GM13976 (cell line): ENCODE measurements around the gene MCF2L2.
A peak's percentile ranks its signal among the peaks of the same experiment; 100 is the strongest.

Experiments
- DNase-seq: peaks from one replicate; pipeline ENCODE4 v3.0.0; 2012; ENCODE audit warnings: low spot score
- CTCF ChIP-seq: IDR thresholded peaks from 2 replicates; pipeline ENCODE4 v1.5.1; 2012; ENCODE audit warnings: borderline replicate concordance, mild to moderate bottlenecking; ENCODE audit not compliant: insufficient read depth; ENCODE audit errors: extremely low read depth, missing control alignments, control extremely low read depth
- in situ Hi-C: fragments of 300-500 bp; cut with MboI; formaldehyde crosslinking; loops from one replicate; pipeline ENCODE4 v1.12.0; 2022; ENCODE audit warnings: low sequenced_read_pairs, mixed read lengths, inconsistent platforms; ENCODE audit not compliant: unreplicated experiment

Gene MCF2L2

GRCh38 chr3:183158113-183158512 lies 270.3 kb downstream of the MCF2L2 start:
- in situ Hi-C loops: no loop called here
- TF ChIP-seq CTCF: no peak
- peak; percentile 65 for DNase-seq

GRCh38 chr3:183156266-183156665 lies 272.2 kb downstream of the MCF2L2 start:
- in situ Hi-C loops: no loop called here
- DNase-seq: no peak
- no peak for TF ChIP-seq CTCF

- in situ Hi-C loops: no loop called here
- no peak for TF ChIP-seq CTCF
- DNase-seq: no peak
These were observed 272.9 kb downstream of the MCF2L2 start for GRCh38 chr3:183155499-183155898.

- DNase-seq: no peak
- in situ Hi-C loops: no loop called here
- no peak for TF ChIP-seq CTCF
These were observed 275.0 kb downstream of the MCF2L2 start for GRCh38 chr3:183153210-183153950.

GRCh38 chr3:183151821-183152351 lies 276.5 kb downstream of the MCF2L2 start:
- in situ Hi-C loops: no loop called here
- no peak for DNase-seq

GRCh38 chr3:183151086-183151485 lies 277.3 kb downstream of the MCF2L2 start:
- no peak for TF ChIP-seq CTCF
- in situ Hi-C loops: no loop called here
- no peak for DNase-seq

More at GRCh38 chr3:183151821-183152351, 276.5 kb downstream of the MCF2L2 start:
- no peak for TF ChIP-seq CTCF
